LNCAP (cell line): ENCODE results near the gene ZFX.

ENCODE experiments used
- CTCF ChIP-seq: fragments of 450-650 bp; IDR thresholded peaks from 2 replicates; pipeline ENCODE4 v1.5.1; 2017; ENCODE audit warnings: mild to moderate bottlenecking

ZFX gene

GRCh38 chrX:24260842-24261550 lies 111.5 kb downstream of the ZFX start:
- no peak for TF ChIP-seq CTCF

GRCh38 chrX:24262309-24262708 lies 112.8 kb downstream of the ZFX start:
- TF ChIP-seq CTCF: no peak

- TF ChIP-seq CTCF: no peak
Measured at GRCh38 chrX:24264383-24264782, 114.9 kb downstream of the ZFX start.
